ENCODE measurements around the gene SLC17A7.

GRCh38 chr19:49415810-49416200, 25.5 kb downstream of the SLC17A7 start:
- TF ChIP-seq SIN3A (conservative IDR thresholded peaks at IDR 0.05 in 1 of 2, IDR thresholded peaks at IDR 0.05 in 1 of 2; ENCODE audit: low read depth in 1 of 2, low read length in 2 of 2) = no peak
- no peak for TF ChIP-seq MAX (IDR thresholded peaks at IDR 0.05)
- TF ChIP-seq CTCF (IDR thresholded peaks at IDR 0.05; ENCODE audit: control extremely low read depth in 1 of 3, insufficient read depth in 1 of 3, low read depth in 1 of 3, low read length in 3 of 3) = no peak
- no peak for TF ChIP-seq POLR2AphosphoS5 (IDR thresholded peaks at IDR 0.05; ENCODE audit: low read depth, low read length)
